Measurements from ENCODE around the gene GAS2. TPM values are rescaled to one million over a fixed set of nuclear protein-coding genes. Genes with fewer than 3 reads are reported as not detected.

Gene GAS2
- total and polyA plus RNA-seq, 2 donors (not counting 1 experiment from before 2014, with no cell fraction given): 0.27 to 1.2 TPM

DNA sequence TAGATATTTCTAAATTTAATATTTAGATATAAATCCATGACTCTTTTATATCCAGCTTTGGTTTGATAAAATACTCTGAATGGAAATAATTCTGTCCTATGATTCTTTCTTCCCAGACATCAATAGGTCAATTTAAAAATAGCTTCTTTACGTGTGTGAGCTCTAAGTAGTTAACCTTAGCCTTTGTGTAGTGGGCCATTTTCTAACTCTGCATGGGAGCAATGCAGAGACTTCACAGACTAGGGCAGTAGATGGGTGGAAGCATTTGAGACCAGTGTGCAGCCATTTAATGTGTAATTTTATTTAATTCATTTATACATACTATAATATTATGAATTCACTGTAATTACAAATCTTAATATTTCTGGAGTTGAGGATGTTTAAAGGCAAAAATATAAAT lies 23.8 kb downstream of the GAS2 start:
- Histone ChIP-seq H3K4me1 (ENCODE audit: control insufficient read depth, extremely low read depth, insufficient read depth, low read length) (no peaks in the 10 kb centered on the region), H3K4me3 (replicated peaks in 1 of 4; ENCODE audit: control extremely low read depth in 1 of 4, insufficient read depth in 1 of 4, low read depth in 3 of 4, low read length in 4 of 4) (no peak overlapping the region), H4K20me1 (ENCODE audit: control insufficient read depth, extremely low read depth, insufficient read depth, low read length) (no peaks in the 10 kb centered on the region), H3K36me3 (ENCODE audit: control insufficient read depth, insufficient read depth, low read length) (no peaks in the 10 kb centered on the region), H3K79me2 (ENCODE audit: control insufficient read depth, insufficient read depth, low read length) (no peaks in the 10 kb centered on the region), H3K4me2 (ENCODE audit: extremely low read depth, insufficient read depth, low read length) (no peak overlapping the region), H3K9ac (ENCODE audit: insufficient read depth, low read length) (no peak overlapping the region), H3K27me3 (ENCODE audit: control insufficient read depth, insufficient read depth, low read length) (no peaks in the 10 kb centered on the region), H2AFZ (ENCODE audit: low read length) (no peak overlapping the region), H3K9me3 (ENCODE audit: control insufficient read depth, insufficient read depth, low read depth, low read length) (no peaks in the 10 kb centered on the region), H3K27ac (ENCODE audit: insufficient read depth, low read length) (no peak overlapping the region)
- no peak for TF ChIP-seq EZH2 (IDR thresholded peaks at IDR 0.05; ENCODE audit: low read length, missing control alignments)
- TF ChIP-seq, protein P1, sequence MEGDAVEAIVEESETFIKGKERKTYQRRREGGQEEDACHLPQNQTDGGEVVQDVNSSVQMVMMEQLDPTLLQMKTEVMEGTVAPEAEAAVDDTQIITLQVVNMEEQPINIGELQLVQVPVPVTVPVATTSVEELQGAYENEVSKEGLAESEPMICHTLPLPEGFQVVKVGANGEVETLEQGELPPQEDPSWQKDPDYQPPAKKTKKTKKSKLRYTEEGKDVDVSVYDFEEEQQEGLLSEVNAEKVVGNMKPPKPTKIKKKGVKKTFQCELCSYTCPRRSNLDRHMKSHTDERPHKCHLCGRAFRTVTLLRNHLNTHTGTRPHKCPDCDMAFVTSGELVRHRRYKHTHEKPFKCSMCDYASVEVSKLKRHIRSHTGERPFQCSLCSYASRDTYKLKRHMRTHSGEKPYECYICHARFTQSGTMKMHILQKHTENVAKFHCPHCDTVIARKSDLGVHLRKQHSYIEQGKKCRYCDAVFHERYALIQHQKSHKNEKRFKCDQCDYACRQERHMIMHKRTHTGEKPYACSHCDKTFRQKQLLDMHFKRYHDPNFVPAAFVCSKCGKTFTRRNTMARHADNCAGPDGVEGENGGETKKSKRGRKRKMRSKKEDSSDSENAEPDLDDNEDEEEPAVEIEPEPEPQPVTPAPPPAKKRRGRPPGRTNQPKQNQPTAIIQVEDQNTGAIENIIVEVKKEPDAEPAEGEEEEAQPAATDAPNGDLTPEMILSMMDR (conservative IDR thresholded peaks at IDR 0.05 in 1 of 2, IDR thresholded peaks at IDR 0.05 in 1 of 2; ENCODE audit: low read depth in 1 of 2, low read length in 2 of 2): no peak
- no peak for DNase-seq (ENCODE audit: low read depth in 2 of 2)

DNA sequence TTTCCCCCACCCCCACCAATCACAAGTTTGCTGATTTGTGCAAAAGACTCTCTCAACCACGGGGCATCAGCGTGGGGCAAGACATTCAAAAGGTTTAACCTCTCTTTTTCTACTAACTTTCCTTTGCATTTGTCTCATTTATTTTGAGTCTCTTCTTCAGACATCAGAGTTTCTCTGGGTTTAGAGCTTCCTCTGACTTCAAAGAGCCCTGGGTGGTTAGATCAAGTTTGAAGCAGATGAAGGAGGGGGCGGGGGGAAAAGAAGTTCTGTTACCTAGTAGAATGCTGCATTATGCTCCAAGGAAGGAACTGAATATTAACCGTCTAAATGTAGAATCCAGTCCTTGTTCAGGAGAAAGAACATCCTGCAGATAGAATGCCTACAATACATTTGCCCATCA lies 24.5 kb downstream of the GAS2 start:
- Histone ChIP-seq H3K79me2 (ENCODE audit: control insufficient read depth, insufficient read depth, low read length) (no peaks in the 10 kb centered on the region), H2AFZ (ENCODE audit: low read length) (no peak overlapping the region), H3K9me3 (ENCODE audit: control insufficient read depth, insufficient read depth, low read depth, low read length) (no peaks in the 10 kb centered on the region), H3K4me1 (ENCODE audit: control insufficient read depth, extremely low read depth, insufficient read depth, low read length) (no peaks in the 10 kb centered on the region), H3K36me3 (ENCODE audit: control insufficient read depth, insufficient read depth, low read length) (no peaks in the 10 kb centered on the region), H4K20me1 (ENCODE audit: control insufficient read depth, extremely low read depth, insufficient read depth, low read length) (no peaks in the 10 kb centered on the region), H3K27me3 (ENCODE audit: control insufficient read depth, insufficient read depth, low read length) (no peaks in the 10 kb centered on the region), H3K27ac (ENCODE audit: insufficient read depth, low read length) (no peak overlapping the region), H3K4me2 (ENCODE audit: extremely low read depth, insufficient read depth, low read length) (no peak overlapping the region), H3K9ac (ENCODE audit: insufficient read depth, low read length) (no peak overlapping the region), H3K4me3 (replicated peaks in 1 of 4; ENCODE audit: control extremely low read depth in 1 of 4, insufficient read depth in 1 of 4, low read depth in 3 of 4, low read length in 4 of 4) (no peak overlapping the region)
- TF ChIP-seq EZH2 (IDR thresholded peaks at IDR 0.05; ENCODE audit: low read length, missing control alignments): no peak
- no peak for DNase-seq (ENCODE audit: low read depth in 2 of 2)

DNA sequence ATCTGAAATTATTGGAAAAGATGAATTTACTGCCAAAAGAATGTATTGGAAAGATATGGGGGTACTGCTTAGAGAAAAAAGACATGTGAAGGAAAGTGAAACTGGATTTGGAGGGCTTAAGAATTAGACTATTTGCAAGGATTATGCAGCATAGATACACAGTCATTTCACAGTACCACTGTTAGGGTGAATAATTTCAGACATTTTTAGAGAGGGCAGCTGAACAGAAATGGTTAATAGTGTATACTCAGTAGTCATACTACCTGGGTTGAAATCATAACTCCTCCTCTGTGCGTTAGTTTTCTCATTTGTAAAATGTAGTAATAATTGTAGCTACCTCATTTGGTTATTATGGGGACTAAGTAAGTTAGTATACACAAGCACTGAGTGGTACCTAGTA lies 33.0 kb downstream of the GAS2 start:
- DNase-seq (ENCODE audit: low read depth in 2 of 2): no peak
- H3K27ac ChIP-seq (ENCODE audit: insufficient read depth, low read length): no peak overlapping the region
- no peak overlapping the region for H3K4me2 ChIP-seq (ENCODE audit: extremely low read depth, insufficient read depth, low read length)
- no peaks in the 10 kb centered on the region for H3K4me1 ChIP-seq (ENCODE audit: control insufficient read depth, extremely low read depth, insufficient read depth, low read length)
- no peak overlapping the region for H3K4me3 ChIP-seq (replicated peaks in 1 of 4; ENCODE audit: control extremely low read depth in 1 of 4, insufficient read depth in 1 of 4, low read depth in 3 of 4, low read length in 4 of 4)
- H3K9ac ChIP-seq (ENCODE audit: insufficient read depth, low read length): no peak overlapping the region
- no peaks in the 10 kb centered on the region for H3K27me3 ChIP-seq (ENCODE audit: control insufficient read depth, insufficient read depth, low read length)
- H2AFZ ChIP-seq (ENCODE audit: low read length): no peak overlapping the region
- TF ChIP-seq, protein P1 (conservative IDR thresholded peaks at IDR 0.05 in 1 of 2, IDR thresholded peaks at IDR 0.05 in 1 of 2; ENCODE audit: low read depth in 1 of 2, low read length in 2 of 2): no peak
- no peak for TF ChIP-seq EZH2 (IDR thresholded peaks at IDR 0.05; ENCODE audit: low read length, missing control alignments)
- H3K36me3 ChIP-seq (ENCODE audit: control insufficient read depth, insufficient read depth, low read length): no peaks in the 10 kb centered on the region
- H3K79me2 ChIP-seq (ENCODE audit: control insufficient read depth, insufficient read depth, low read length): no peaks in the 10 kb centered on the region
- H3K9me3 ChIP-seq (ENCODE audit: control insufficient read depth, insufficient read depth, low read depth, low read length): no peaks in the 10 kb centered on the region
- H4K20me1 ChIP-seq (ENCODE audit: control insufficient read depth, extremely low read depth, insufficient read depth, low read length): no peaks in the 10 kb centered on the region

All from fibroblast of lung (primary cell).